ENCODE measurements around the gene EIF3K.

The EIF3K gene

DNA sequence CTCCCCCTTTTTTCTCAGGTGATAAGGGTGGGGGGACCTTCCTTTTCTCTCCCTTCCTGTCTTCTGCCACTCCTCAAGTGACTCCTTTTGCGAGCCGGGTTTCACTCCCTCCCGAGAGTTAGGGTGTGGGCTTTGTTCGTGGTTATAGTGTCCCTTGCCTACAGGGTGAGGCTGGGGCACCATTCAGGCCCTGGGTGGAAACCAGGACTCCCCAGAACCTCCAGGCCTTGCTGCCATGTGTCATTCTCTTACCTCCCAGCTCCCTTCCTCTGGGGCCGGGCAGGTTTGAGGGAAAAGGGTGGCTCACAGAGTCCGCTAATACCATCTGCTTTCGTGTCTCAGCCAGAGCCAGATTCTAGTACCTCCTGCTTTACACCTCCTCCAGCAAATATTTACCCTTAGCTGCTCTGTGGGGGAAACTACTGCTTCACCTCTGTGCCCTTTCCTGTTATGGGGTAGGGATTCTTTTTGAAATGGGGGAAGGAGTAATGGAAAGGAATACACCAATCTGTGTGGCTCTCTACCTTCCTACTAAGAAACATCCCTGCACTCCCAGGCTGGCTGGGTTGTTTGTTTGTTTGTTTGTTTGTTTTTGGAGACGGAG lies 31.3 kb downstream of the EIF3K start:
- no peak for DNase-seq (ENCODE audit: low spot score)

DNA sequence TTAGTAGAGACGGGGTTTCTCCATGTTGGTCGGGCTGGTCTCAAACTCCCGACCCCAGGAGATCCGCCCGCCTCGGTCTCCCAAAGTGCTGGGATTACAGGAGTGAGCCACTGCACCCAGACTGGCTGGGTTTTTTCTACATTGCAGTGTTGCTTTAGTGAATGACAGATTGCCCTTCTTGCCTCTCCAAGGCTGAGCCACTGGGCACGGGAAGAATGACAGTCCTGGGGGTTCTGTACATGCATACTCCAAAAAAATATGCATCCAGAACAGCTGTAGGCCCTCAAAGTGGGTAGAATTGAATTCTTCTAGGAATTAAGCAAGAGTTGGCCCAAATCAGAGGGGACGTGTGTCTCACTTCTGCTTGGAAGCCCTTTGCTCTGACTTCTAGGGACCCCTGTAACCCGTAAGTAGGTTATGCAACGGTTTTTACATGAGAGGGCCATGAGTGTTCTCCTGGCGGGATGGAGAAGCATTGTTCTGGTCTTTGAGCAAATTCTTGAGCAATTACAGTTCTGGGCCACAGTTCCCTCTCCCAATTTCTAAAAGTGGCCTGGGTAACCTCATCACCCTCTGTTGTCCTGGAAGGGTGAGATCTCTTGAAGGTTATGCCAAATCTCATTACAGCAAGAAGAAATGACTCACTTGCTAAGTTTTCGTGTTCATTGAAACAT lies 32.1 kb downstream of the EIF3K start:
- DNase-seq (ENCODE audit: low spot score): no peak

DNA sequence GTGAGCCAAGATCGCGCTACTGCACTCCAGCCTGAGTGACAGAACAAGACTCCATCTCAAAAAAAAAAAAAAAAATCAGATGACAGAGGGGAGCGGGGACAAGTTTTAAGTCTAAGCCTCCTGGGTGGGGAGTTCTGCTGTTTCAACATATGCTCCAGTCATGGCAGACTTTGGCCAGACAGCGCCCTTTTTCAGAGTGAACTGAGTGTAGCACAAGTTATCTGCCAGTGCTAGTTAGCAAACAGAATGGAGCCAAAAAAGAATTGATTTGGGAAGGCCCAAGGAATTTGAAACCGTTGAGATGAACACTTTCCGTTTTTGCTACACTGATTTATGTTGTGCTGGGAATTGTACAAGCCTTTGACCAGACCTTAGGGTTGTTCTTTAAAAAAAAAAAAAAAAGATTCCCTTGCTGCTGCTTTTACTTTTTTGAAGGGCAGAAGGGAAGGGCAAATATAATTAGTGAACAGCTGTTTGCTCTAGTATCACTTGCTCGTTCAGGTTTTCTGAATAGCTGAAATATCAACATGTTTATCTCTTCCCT lies 34.1 kb downstream of the EIF3K start:
- peak; percentile 62 for DNase-seq (ENCODE audit: low spot score)

DNA sequence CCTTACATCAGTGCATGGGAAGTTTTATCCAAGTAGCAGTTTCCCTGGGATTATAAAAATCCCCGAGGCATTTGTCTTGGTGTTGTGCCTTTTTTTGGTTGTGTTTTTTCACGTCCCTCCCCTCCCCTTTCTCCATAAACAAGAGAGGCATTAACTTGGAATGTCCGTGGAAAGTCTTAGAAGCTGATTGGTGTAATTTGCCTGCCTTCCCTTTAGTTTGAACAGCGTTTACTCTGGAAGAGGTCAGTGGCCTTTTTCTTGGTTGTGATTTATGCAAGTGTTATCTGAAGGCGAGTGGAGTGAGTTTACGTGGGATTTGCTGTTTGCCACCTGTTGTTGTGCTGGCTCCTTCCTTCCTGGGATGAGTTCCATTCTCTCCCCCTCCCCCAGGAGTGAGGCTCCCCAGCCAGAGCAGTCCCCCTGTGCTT lies 35.7 kb downstream of the EIF3K start:
- no peak for DNase-seq (ENCODE audit: low spot score)

DNA sequence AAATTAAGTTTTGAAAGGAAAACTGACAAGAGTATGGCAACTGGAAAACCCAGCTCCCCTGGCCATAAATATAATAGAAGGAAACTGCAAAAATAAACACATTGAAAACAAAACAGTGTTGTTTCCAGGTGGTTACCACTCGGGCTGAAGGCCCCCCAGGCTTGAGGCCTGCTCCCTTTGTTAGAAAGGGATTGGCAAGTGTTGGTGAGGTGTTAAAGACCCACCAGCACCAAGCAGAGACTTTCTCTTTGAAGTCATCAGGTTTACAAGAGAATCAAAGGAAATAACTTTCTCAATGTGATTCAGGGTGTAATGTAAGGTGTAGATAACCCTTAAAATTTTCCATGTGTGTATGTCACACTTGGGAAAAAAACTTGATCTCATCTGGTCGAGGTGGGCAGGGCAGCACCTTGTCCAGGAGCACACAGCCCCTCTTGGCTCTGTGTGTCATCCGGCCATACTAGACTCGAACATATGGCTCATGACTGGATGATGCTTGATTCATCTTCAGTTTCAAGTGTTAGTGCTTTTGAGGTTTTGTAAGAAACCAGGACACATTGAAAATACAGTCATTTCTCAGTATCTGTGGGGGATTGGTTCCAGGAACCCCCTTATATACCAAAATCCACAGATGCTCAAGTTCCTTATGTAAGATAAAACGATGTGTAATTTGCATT lies 36.3 kb downstream of the EIF3K start:
- no peak for DNase-seq (ENCODE audit: low spot score)

DNA sequence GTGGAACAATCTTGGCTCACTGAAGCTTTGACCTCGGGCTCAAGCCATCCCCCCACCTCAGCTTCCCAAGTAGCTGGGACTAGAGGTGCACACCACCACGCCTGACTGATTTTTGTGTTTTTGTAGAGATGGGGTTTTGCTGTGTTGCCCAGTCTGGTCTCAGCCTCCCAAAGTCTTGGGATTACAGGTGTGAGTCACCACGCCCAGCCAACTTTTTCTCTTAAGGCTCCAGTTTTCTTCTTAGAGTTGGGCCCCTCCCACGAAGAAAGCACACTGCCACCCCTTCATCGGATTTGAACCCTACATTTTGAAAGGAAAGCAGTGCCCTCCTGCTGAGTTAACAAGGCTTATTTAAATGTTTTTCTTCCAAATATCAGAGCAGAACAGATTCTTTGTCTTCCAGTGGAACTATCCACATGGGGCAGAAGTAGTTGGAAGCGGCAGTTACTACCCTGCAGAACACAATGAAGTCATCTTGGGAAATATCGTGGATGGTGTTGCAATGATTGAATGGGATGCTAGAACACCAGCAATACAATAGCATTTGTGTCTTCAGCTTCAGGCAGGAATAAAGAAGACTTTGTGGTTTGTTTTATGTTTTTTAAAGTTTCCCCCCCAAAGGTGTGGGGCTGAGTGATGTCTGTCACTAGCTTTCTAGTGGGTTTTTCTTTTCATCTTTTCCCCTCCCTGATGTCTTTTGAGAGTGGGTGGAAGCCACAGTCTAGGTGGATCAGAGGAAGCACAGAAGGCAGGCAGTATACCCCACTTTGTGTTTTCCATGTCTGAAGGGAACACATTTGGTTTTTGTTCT lies 37.4 kb downstream of the EIF3K start:
- DNase-seq (ENCODE audit: low spot score): no peak

DNA sequence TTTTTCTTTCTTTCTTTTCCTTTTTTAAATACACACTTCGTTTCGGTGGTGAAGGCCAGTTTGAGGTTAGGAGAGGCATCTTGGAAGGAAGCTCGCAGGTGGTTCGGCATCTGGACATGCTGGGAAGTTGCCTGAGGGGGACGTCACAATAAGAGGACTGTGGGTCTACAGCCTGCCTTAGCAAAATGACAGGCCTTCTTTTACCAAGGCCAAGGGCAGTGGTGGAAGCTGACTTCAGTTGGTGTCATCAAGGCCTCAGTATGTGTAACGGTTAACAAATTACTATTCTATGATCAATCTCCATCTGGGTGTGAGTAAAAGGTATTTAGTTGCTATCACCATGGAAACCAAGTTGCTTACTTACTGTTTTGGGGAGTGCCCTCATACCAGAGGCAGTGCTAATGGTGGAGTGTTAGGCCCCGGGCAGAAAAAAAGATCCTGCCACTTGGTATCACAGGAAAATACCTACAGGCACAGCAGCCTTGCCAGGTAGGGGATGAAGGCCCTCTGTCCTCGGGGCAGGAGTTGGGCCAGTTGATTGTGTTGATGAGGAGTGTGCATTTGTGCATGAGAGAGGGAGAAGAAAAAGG lies 38.7 kb downstream of the EIF3K start:
- peak; percentile 73 for DNase-seq (ENCODE audit: low spot score)

DNA sequence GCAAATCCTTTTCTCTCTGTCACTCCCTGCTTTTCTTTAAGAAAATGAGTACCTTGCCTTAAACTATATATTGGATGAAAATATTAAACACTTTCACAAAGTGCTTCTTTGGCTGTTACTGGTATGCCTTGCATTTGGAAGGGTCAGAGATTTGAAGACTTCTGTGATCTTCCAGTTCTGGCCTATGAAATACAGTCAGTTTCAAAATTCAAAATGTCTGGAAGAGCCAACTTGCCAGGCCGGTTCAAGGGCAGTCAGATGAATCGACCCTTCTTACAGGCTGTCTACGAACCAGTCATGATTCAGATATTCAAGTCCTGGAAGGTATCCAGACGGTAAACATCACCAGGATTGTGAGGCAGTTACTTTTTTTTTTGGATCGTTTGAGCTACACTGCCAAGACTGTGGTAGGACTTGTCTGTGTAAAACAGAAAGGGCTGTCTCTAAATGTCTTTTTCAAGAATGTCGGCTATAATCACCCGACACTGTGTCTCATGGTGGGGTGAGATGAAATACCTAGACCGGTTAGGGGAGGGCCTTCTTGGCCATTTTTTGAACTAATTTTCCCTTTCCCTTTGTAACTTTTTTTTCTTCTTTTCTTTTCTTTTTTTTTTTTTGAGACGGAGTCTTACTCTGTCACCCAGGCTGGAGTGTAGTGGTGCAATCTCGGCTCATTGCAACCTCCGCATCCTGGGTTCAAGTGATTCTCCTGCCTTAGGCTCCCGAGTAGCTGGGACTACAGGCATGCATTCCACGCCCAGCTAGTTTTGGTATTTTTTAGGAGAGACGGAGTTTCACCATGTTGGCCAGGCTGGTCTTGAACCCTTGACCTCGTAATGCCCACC lies 39.7 kb downstream of the EIF3K start:
- DNase-seq (ENCODE audit: low spot score): peak; percentile 95

DNA sequence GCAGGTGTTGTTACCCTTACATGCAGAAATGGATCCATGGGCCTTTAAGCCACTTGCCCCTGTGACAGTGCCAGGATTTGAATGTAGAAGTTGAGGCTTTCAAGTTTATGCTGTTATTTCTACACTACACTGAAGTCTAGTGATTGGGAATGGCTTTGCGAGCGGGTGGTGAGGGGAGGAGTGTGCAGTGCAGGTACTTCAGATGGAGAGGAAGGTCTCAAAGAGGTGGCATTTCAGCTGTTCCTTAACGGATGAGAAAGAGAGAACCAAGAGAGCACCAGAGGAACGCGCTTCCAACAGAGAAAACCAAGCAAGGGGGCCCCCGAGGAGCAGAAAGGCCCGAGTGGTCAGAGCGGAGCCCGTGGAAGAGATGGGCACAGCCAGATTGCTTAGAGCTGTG lies 41.7 kb downstream of the EIF3K start:
- DNase-seq (ENCODE audit: low spot score): no peak

DNA sequence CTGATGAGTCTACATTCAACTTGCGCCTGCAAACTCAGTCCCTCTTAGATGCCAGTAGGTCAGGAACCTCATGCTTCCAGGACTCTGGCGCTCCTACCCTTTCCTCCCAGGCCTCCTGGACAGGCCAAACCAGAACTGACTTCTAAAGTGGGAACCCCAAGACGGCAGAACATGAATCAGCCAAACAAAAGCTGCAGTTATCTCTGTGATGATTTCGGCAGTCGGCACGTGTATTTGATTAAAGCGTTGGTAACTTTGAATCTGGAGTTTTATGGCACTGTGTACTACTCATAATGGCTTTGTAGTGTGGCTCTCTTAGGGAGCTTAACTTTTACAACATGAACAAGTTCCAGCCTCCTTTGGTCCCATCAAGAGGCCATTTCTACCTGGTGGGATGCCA lies 42.1 kb downstream of the EIF3K start:
- no peak for DNase-seq (ENCODE audit: low spot score)

DNA sequence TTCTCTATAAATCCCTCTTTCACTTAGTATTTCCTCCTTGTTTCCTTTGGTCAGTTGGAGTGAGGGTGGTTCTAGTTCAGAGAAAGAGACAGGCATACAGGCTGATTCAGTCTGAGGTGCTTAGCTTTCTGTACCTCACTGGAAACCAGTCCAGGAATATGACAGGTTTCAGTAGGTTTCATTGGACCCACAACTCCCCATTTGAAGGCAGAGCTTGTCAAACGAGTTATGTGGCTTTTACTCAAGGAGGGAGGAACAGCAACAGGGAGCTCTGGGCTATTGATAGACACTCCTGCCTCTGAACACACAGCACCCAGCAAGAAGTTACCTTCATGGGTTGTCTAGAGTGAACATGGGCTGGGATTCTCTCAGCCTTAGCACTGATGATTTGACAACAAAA lies 43.0 kb downstream of the EIF3K start:
- DNase-seq (ENCODE audit: low spot score): peak; percentile 66

DNA sequence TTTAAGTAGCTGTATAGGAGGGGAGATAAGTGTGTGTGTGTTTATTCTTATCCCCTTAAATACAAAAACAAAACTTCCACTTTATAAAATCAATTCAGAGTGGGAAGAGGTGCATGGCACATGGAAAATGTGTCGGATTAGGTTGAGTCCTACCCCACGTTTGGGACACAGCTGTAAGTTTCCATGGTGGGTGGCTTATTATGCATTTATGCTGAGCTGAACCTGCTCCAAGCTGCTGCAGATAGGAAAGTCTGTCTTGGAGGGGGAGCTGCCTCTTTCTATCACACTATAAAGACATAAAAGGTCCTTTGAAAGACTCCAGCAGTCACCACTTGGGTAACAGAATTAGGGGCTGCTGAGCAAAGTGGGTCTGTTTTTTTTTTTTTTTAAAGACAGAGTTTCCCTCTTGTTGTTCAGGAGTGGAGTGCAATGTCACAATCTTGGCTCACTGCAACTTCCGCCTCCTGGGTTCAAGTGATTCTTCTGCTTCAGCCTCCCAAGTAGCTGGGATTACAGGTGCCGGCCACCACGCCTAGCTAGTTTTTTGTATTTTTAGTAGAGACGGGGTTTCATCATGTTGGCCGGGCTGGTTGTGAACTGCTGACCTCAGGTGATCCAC lies 43.7 kb downstream of the EIF3K start:
- DNase-seq (ENCODE audit: low spot score): no peak

DNA sequence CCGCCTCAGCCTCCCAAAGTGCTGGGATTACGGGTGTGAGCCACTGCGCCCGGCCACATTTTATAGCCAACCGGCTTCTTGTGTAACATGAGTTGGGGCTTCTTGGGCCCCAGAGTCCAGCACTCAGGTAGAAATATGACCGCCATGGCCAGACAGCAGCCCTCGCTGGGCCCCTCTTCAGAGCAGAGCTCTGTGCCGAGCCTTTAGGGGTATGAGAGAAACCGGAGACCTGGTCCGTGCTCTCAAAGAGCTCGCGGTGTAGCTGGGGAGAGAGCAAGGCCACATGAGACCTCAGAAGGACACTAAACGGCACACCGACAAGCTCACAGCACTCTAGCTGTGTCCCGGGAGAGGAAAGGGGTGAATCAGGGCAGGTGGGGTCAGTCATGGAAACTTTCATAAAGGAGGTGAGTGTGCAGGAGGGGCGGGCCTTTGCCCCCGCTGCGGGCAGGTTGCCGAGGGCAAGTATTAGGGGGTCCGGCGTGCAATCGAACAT lies 44.2 kb downstream of the EIF3K start:
- no peak for DNase-seq (ENCODE audit: low spot score)

DNA sequence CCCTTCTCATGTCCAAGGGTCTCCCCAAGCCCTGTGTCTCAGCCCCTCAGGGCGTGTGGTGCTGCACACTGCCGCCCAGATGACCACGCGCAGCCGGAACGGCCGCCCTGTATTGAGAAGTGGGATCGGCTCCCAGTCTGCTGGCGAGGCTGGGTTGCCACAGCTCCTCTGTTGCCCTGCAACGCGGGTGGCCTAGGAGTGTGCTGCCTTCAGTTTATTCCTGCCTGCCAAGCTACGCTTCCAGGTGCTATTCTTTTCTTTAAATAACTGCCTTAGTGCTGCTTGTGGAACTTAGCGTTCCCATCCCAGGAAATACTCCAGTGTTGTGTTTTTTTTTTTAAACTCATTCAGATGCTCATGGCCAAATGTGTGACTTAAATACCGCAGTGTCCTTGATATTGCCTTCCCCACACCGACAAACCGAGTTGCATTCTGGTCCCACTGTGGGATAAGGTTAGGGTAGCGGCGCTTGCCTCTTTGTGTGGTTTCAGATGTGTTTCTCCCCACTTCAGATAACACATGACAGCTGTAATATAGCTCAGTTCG lies 45.0 kb downstream of the EIF3K start:
- DNase-seq (ENCODE audit: low spot score): no peak

DNA sequence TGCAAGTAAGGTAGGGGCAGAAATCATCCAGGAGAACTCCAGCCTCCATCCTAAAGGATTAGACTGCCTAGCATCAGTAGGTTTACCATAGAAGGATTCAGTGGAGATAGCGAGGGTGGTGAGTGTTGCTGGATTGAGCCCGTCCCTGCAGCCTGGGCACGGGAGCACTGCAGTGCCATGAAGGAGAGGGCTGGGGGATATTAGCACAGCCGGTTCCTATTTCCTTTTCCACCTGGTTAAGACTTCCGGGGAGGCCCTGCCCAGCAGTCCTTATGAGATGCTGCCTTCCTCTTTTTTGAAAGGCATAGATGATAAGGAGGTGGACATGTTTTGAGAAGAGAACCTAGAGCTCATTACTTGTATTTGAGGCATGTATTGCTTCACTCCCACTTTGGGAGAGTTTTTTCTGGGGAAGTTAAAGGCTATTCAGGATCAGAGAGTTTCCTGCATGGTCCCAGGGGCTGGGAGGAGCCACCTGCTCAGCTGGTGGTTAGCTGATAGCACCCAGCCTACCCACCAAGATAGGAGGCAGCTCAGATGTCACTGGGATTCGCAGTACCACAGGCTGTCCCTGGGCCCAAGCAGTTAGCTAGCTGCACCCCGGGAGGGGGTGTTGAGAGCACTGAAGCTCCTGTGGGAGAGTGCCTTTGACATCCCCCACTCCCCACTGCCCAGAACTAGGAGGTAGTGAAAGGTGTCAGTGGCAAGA lies 45.7 kb downstream of the EIF3K start:
- DNase-seq (ENCODE audit: low spot score): no peak

DNA sequence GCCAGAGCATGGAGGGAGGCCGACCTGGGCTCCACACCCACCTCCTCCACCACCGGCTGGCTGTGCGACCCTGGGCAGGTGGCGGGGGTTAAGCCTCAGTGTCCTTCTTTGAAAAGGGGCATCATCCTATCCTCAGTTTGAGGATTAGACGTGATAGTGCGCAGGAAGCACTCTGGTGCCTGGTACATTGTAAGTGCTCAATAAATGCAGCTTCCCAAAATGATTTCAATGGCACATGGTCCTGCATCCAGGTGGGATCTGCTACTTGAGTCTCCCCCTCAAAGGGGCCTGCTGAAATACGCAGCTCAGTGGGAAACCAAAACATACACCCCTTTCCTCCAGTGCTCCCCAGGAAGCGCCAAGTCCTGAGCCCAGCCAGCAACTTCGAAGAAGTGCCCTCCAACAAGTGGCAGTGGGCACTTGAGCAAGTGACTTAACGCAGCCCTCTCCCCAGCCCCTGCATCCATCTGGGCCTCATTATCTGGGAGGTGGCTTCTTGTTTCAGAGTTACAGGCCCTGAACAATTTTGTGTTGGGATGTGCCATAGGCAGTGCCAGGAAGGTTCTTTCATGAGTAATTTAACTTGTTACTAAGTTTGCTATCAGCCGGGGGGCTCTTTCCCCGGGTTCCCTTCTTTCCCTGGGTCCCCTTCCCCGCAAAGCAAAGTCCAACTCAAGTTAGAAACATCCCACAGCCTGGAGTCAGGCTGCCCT lies 46.4 kb downstream of the EIF3K start:
- DNase-seq (ENCODE audit: low spot score): no peak

DNA sequence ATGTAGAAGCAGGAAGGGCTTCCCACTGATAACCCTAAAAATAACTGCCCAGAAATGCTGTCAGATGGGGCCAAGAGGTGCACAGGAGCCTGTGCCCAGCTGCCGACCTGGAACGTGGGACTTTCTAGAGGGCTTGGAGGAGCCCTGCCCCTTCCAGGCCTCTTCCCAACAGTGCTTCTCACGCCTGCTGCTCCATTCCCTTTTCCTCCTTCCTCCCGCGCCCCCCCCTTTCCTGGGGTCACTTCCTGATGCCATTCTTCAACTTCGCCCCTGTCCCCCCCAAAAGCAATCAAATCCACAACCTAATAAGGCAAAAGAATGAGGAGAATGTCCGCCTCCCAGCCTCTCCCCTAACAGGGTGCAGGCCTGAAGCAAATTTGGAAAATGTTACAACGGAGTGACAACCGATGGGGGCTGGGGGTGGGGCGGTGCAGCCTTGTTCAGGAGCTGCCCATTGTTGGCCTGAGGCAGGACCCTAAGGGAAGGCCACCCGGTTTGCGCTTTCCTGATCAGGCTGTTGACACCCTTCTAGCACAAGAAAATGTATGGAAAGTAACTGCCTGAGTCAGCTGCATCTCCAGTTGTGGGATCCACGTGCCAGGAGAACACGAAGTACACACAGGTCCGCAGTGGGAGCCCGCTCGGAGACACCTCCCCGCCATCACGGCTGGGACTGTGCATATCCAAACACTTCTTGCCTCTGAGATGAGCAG lies 47.1 kb downstream of the EIF3K start:
- DNase-seq (ENCODE audit: low spot score): peak; percentile 68
